GM20000 (cell line): ENCODE measurements around the gene POLRMT.
A peak's percentile ranks its signal among the peaks of the same experiment; 100 is the strongest.

Source experiments
- DNase-seq: peaks from one replicate; pipeline ENCODE4 v3.0.0; 2012; ENCODE audit warnings: low spot score
- CTCF ChIP-seq: IDR thresholded peaks from 2 replicates; pipeline ENCODE4 v1.5.1; 2012; ENCODE audit warnings: mild to moderate bottlenecking, control low read depth; ENCODE audit errors: extremely low read depth, missing control alignments

POLRMT gene

GRCh38 chr19:642767-643727, 9.7 kb upstream of the POLRMT start:
- TF ChIP-seq CTCF: no peak
- no peak for DNase-seq

DNA sequence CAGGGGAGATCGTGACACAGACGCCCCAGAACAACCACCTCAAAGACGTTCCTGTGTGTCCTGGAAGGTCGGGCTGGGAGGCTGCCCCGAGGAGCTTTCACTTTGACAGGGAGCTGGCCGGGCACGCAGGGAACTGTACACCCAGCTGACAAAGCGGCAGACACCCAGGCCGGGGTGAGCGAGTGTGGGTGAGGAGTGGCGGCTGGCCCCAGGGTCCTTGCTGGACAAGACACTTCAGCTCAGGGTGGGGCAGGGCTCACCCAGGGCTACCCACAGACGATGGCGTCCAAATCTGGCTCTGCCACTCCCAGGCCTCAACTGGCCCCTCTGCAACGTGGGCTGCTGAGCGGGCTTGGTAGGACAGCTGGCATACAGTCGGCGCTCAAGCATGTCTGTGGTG, 8.4 kb upstream of the POLRMT start:
- DNase-seq: no peak
- no peak for TF ChIP-seq CTCF

- no peak for TF ChIP-seq CTCF
- DNase-seq: no peak
Measured at GRCh38 chr19:640606-641189, 7.4 kb upstream of the POLRMT start.

GRCh38 chr19:640161-640558, 6.8 kb upstream of the POLRMT start:
- TF ChIP-seq CTCF: no peak
- no peak for DNase-seq

GRCh38 chr19:639253-640160, 6.2 kb upstream of the POLRMT start, which contains the start of gene FGF22:
Gene FGF22 (plus strand): TSS chr19:639879. CDS start chr19:639926, 47 bp downstream.
- TF ChIP-seq CTCF: no peak

GRCh38 chr19:638906-639252, 5.5 kb upstream of the POLRMT start:
- no peak for TF ChIP-seq CTCF
- DNase-seq: no peak

More at GRCh38 chr19:639253-640160, 6.2 kb upstream of the POLRMT start, which contains the start of gene FGF22:
- peak; percentile 99 for DNase-seq
